ENCODE results near the gene PDLIM3.

DNA sequence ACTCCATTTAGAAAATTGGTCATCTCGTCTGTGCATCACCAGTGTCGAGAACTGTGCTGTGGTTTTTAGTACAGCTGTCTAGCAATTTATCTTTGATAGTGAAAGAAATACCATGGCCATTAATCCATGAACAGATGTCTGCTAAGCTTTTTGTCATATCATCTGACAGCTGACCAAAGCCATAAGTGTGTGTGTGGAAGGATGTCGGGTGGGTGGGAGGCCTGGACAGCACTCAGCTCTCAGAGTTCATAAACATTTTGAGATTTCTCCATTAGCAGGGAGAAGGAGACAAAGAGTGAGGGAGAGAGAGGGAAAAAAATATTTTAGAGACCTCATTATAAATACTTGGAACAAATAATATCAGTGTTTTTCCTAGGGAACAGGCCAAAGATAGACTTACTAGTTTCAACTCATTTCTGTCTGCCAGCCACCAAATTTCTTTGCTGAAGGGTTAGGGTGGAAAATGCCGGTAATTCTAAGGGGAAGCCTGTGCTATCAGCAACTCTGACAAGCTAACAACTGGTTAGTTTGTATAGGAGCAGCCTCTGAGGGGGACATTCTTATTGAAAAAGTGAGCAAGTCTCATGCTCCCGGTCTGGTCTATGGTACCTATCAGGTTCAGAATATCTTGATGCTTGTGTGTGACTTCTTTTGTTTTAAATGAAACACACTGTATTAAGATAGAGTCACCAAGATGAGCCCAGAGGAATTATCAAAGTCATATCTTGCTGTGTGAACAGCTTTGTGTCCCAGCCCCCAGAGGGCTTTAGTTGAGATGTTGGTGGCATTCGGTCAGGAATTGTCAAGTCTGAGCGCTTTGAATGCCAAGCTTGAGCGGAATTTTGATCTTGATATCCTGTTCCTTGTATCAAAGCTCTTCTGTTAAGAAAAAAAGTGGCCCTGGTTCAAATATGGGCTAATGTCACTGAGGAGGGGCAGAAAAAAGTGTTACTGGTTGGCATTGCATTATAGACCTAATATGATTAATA, 41.9 kb upstream of the PDLIM3 start:
- TF ChIP-seq CTCF (IDR thresholded peaks at IDR 0.05; ENCODE audit: insufficient read depth, low read length) = no peak
- TF ChIP-seq POLR2AphosphoS5 (IDR thresholded peaks at IDR 0.05; ENCODE audit: low read depth) = no peak
- no peak for TF ChIP-seq GABPA (IDR thresholded peaks at IDR 0.05; ENCODE audit: low read depth)
- TF ChIP-seq REST (IDR thresholded peaks at IDR 0.05; ENCODE audit: insufficient replicate concordance, low read depth) = no peak
